Gastroesophageal sphincter (tissue), 4 donors: ENCODE data around the gene CALML5. TPM values are rescaled to one million over a fixed set of nuclear protein-coding genes. Genes with fewer than 3 reads are reported as not detected.

Experiments
- ATAC-seq: fragments of 150-250 bp; one replicate; pipeline ENCODE4 v1.9.1; 2016; ENCODE audit warnings: mild to moderate bottlenecking, moderate library complexity
- H3K27ac ChIP-seq, 4 donors: fragments of 200-600 bp; sonication (generic) in 3 of 4; 1 replicate in 3 of 4; 2 replicates in 1 of 4; pipeline ENCODE4 v1.5.1; 2016 to 2019
- H3K27me3 ChIP-seq: fragments of 200-600 bp; sonication (generic); one replicate; pipeline ENCODE4 v1.5.1; 2019
- H3K36me3 ChIP-seq, 2 donors: fragments of 200-600 bp; sonication (generic); one replicate each; pipeline ENCODE4 v1.5.1; 2019; ENCODE audit warnings: control low read depth in 1 of 2
- H3K4me1 ChIP-seq, 3 donors: fragments of 200-600 bp; sonication (generic); 1 replicate in 2 of 3; 2 replicates in 1 of 3; pipeline ENCODE4 v1.5.1; 2016 to 2019; ENCODE audit warnings: control low read depth in 2 of 3
- H3K4me3 ChIP-seq, 2 donors: fragments of 200-600 bp; sonication (generic); one replicate each; pipeline ENCODE4 v1.5.1; 2019; ENCODE audit warnings: mild to moderate bottlenecking in 1 of 2, moderate library complexity in 1 of 2
- H3K9me3 ChIP-seq, 3 donors: fragments of 200-600 bp; sonication (generic); one replicate each; pipeline ENCODE4 v1.5.1; 2017 to 2019; ENCODE audit warnings: control low read depth in 2 of 3
- CTCF ChIP-seq, 4 experiments: fragments of 200-600 bp in 2 of 4; fragments of 450-650 bp in 2 of 4; sonication (generic) in 1 of 4; IDR thresholded peaks; one replicate each; pipeline ENCODE4 v1.5.1; 2017 to 2019; ENCODE audit warnings: antibody characterized with exemption in 4 of 4, mild to moderate bottlenecking in 2 of 4, moderate library complexity in 2 of 4
- EP300 ChIP-seq: sonication (generic); formaldehyde crosslinking; IDR thresholded peaks from one replicate; pipeline ENCODE4 v1.6.1; 2017; ENCODE audit warnings: antibody characterized with exemption, mild to moderate bottlenecking
- POLR2A ChIP-seq, 2 donors: fragments of 450-650 bp; IDR thresholded peaks; one replicate each; pipeline ENCODE4 v1.6.1; 2017; ENCODE audit warnings: antibody characterized with exemption in 2 of 2, mild to moderate bottlenecking in 2 of 2, moderate library complexity in 1 of 2
- POLR2AphosphoS5 ChIP-seq: sonication (generic); formaldehyde crosslinking; IDR thresholded peaks from one replicate; pipeline ENCODE4 v1.6.1; 2017; ENCODE audit warnings: antibody characterized with exemption
- whole genome bisulfite sequencing, 2 donors: methylation state at CpG; one replicate each; pipeline ENCODE4 v1.1.5; 2018; ENCODE audit warnings: low coverage in 1 of 2; 5-methylcytosine and 5-hydroxymethylcytosine counted together
- total RNA-seq, 4 donors: library from RNA; depleted of rRNA; stranded (reverse); fragments of >200 nt; gene quantifications; one replicate each; pipeline ENCODE4 v1.1.0, GENCODE V29; 2016

The CALML5 gene
- total RNA-seq, 4 donors from 2014 or later: not detected

- WGBS, 2 donors: 50 to 96% methylated on average over 1 to 9 of the region's 9 CpGs
- no peaks in the 10 kb centered on the region for H3K36me3 ChIP-seq
- no peak for ATAC-seq
- TF ChIP-seq CTCF (IDR thresholded peaks at IDR 0.05) (no peak), POLR2AphosphoS5 (no peak), POLR2A (IDR thresholded peaks at IDR 0.05) (no peak), EP300 (no peak)
- H3K4me3 ChIP-seq: no peak overlapping the region
- H3K27ac ChIP-seq: peak overlapping the region in 3 of 4 donors; percentile 28 to 33 (median 30)
- peaks cover 0 to 50% (median 21%) of the 10 kb centered on the region in 3 donors for H3K4me1 ChIP-seq
- H3K27me3 ChIP-seq: no peaks in the 10 kb centered on the region
- peaks cover 0 to 17% (median 0%) of the 10 kb centered on the region in 3 donors for H3K9me3 ChIP-seq
Observed at GRCh38 chr10:5538446-5538845, 39.1 kb upstream of the CALML5 start.

- no peak overlapping the region for H3K27ac ChIP-seq
- H3K27me3 ChIP-seq: no peaks in the 10 kb centered on the region
- TF ChIP-seq EP300 (no peak), CTCF (IDR thresholded peaks at IDR 0.05) (no peak), POLR2AphosphoS5 (no peak), POLR2A (IDR thresholded peaks at IDR 0.05) (no peak)
- 82 to 100% methylated on average over 3 to 6 of the region's 6 CpGs for WGBS, 2 donors
- no peak overlapping the region for H3K4me3 ChIP-seq
- H3K4me1 ChIP-seq: peaks cover 0 to 58% (median 21%) of the 10 kb centered on the region in 3 donors
- peaks cover 0 to 14% (median 0%) of the 10 kb centered on the region in 3 donors for H3K9me3 ChIP-seq
- no peaks in the 10 kb centered on the region for H3K36me3 ChIP-seq
- no peak for ATAC-seq
Observed at GRCh38 chr10:5537684-5538083, 38.3 kb upstream of the CALML5 start.

GRCh38 chr10:5536486-5537081 is 37.2 kb upstream of the CALML5 start:
- Histone ChIP-seq H3K9me3 (peaks cover 0 to 3% (median 0%) of the 10 kb centered on the region in 3 donors), H3K4me1 (peaks cover 0 to 69% (median 21%) of the 10 kb centered on the region in 3 donors), H3K27ac (peak overlapping the region in 2 of 4 donors; percentile 61 to 72), H3K27me3 (no peaks in the 10 kb centered on the region), H3K36me3 (no peaks in the 10 kb centered on the region), H3K4me3 (no peak overlapping the region)
- no peak for ATAC-seq
- 89 to 95% methylated on average over 4 to 6 of the region's 7 CpGs for WGBS, 2 donors
- no peak for TF ChIP-seq POLR2A (IDR thresholded peaks at IDR 0.05)

GRCh38 chr10:5534880-5535856 is 35.8 kb upstream of the CALML5 start:
- Histone ChIP-seq H3K4me1 (peaks cover 3 to 83% (median 27%) of the 10 kb centered on the region in 3 donors), H3K9me3 (no peaks in the 10 kb centered on the region), H3K27me3 (no peaks in the 10 kb centered on the region), H3K4me3 (no peak overlapping the region), H3K27ac (peak overlapping the region in 3 of 4 donors; percentile 48 to 84 (median 72)), H3K36me3 (no peaks in the 10 kb centered on the region)
- peak; percentile 87 for ATAC-seq
- TF ChIP-seq POLR2AphosphoS5 (peak; percentile 49), CTCF (IDR thresholded peaks at IDR 0.05) (no peak)
- 59 to 70% methylated on average over 6 to 8 of the region's 8 CpGs for WGBS, 2 donors

GRCh38 chr10:5534051-5534821 is 34.9 kb upstream of the CALML5 start:
- peak overlapping the region in 3 of 4 donors; percentile 41 to 84 (median 72) for H3K27ac ChIP-seq
- TF ChIP-seq EP300: no peak
- no peak for TF ChIP-seq CTCF (IDR thresholded peaks at IDR 0.05)
- no peak for TF ChIP-seq POLR2AphosphoS5
- TF ChIP-seq POLR2A (IDR thresholded peaks at IDR 0.05): no peak
- no peaks in the 10 kb centered on the region for H3K36me3 ChIP-seq
- no peak overlapping the region for H3K4me3 ChIP-seq
- H3K9me3 ChIP-seq: no peaks in the 10 kb centered on the region
- peaks cover 5 to 90% (median 31%) of the 10 kb centered on the region in 3 donors for H3K4me1 ChIP-seq
- WGBS, 2 donors: 92 to 95% methylated on average over 19 of the region's 38 CpGs
- H3K27me3 ChIP-seq: no peaks in the 10 kb centered on the region
- no peak for ATAC-seq
